K562 (cell line): ENCODE data around the gene EXOC7. TPM values are rescaled to one million over a fixed set of nuclear protein-coding genes. Genes with fewer than 3 reads are reported as not detected.

Experiments used
- BRF2 ChIP-seq: IDR thresholded peaks from 3 replicates; pipeline ENCODE4 v1.6.1; 2011; ENCODE audit warnings: borderline replicate concordance, mild to moderate bottlenecking; ENCODE audit not compliant: insufficient read length, insufficient read depth
- CREB3L1 ChIP-seq: fragments of 450-650 bp; IDR thresholded peaks from 2 replicates; pipeline ENCODE4 v1.6.1; 2014; ENCODE audit warnings: low read depth, mild to moderate bottlenecking, moderate library complexity, borderline replicate concordance
- FIP1L1 ChIP-seq: fragments of 200-400 bp; formaldehyde crosslinking; IDR thresholded peaks from 2 replicates; pipeline ENCODE4 v1.6.1; 2018; ENCODE audit warnings: mild to moderate bottlenecking, low read depth, low read length; ENCODE audit not compliant: poor library complexity, severe bottlenecking
- FOXK1 ChIP-seq: sonication (generic); formaldehyde crosslinking; IDR thresholded peaks from 2 replicates; pipeline ENCODE4 v1.8.0; 2022; ENCODE audit warnings: missing genetic modification reagents, mild to moderate bottlenecking, borderline replicate concordance
- GMEB1 ChIP-seq: fragments of 250-450 bp; sonication (Bioruptor Pico); IDR thresholded peaks from 2 replicates; pipeline ENCODE4 v1.4.0; 2020; ENCODE audit warnings: mild to moderate bottlenecking
- HDAC3 ChIP-seq: fragments of 450-650 bp; IDR thresholded peaks from 2 replicates; pipeline ENCODE4 v1.6.1; 2018; ENCODE audit warnings: borderline replicate concordance, mild to moderate bottlenecking, moderate library complexity; ENCODE audit not compliant: partially characterized antibody
- HIVEP1 ChIP-seq: fragments of 250-450 bp; sonication (Bioruptor Pico); IDR thresholded peaks from 2 replicates; pipeline ENCODE4 v1.4.0; 2020; ENCODE audit warnings: mild to moderate bottlenecking
- HMG20A ChIP-seq: fragments of 450-650 bp; formaldehyde crosslinking; conservative IDR thresholded peaks from 2 replicates; pipeline ENCODE4 v1.4.0; 2020; ENCODE audit warnings: mild to moderate bottlenecking, mixed read lengths
- MYNN ChIP-seq, 2 experiments: sonication (generic); formaldehyde crosslinking in 1 of 2; IDR thresholded peaks; 2 replicates each; pipeline versions ENCODE4 v1.5.0 to v1.6.1; 2016 to 2020; ENCODE audit warnings: antibody characterized with exemption in 1 of 2, missing genetic modification reagents in 1 of 2
- NONO ChIP-seq, 2 experiments: fragments of 200-400 bp in 1 of 2; fragments of 450-650 bp in 1 of 2; formaldehyde crosslinking in 1 of 2; IDR thresholded peaks; 2 replicates each; pipeline ENCODE4 v1.6.1; 2017; ENCODE audit warnings: low read depth in 2 of 2, mild to moderate bottlenecking in 2 of 2, moderate library complexity in 2 of 2, low read length in 1 of 2
- PCBP1 ChIP-seq: fragments of 200-400 bp; formaldehyde crosslinking; IDR thresholded peaks from 2 replicates; pipeline ENCODE4 v1.6.1; 2018; ENCODE audit warnings: mild to moderate bottlenecking, low read depth, low read length; ENCODE audit not compliant: poor library complexity, severe bottlenecking
- PHB ChIP-seq: fragments of 250-450 bp; sonication (Bioruptor Pico); IDR thresholded peaks from 2 replicates; pipeline ENCODE4 v1.5.0; 2021
- PML ChIP-seq: IDR thresholded peaks from 2 replicates; pipeline ENCODE4 v1.6.1; 2012; ENCODE audit warnings: low read length, inconsistent platforms
- POLR3A ChIP-seq: IDR thresholded peaks from 2 replicates; pipeline ENCODE4 v1.6.1; 2011; ENCODE audit warnings: borderline replicate concordance, mild to moderate bottlenecking, moderate library complexity; ENCODE audit not compliant: insufficient read length, insufficient read depth; ENCODE audit errors: extremely low read depth
- RFX1 ChIP-seq: fragments of 450-650 bp; IDR thresholded peaks from 2 replicates; pipeline ENCODE4 v1.6.1; 2016; ENCODE audit warnings: mild to moderate bottlenecking, moderate library complexity
- SAP30 ChIP-seq: fragments of 200-600 bp; sonication (generic); IDR thresholded peaks from 2 replicates; pipeline ENCODE4 v1.6.1; 2012; ENCODE audit warnings: borderline replicate concordance, low read depth, mild to moderate bottlenecking, moderate library complexity, low read length, control low read depth, inconsistent platforms; ENCODE audit not compliant: insufficient read depth, poor library complexity, severe bottlenecking
- SMAD3 ChIP-seq: fragments of 450-650 bp; formaldehyde crosslinking; conservative IDR thresholded peaks from 2 replicates; pipeline ENCODE4 v1.4.0; 2020; ENCODE audit warnings: mild to moderate bottlenecking
- TBL1XR1 ChIP-seq, 2 experiments: IDR thresholded peaks; 2 replicates each; pipeline ENCODE4 v1.6.1; 2012; ENCODE audit warnings: improper control_type of control experiment in 2 of 2, low read length in 2 of 2, mild to moderate bottlenecking in 1 of 2
- ZHX1 ChIP-seq: fragments of 150-350 bp; conservative IDR thresholded peaks from 2 replicates; pipeline ENCODE4 v1.6.1; 2014; ENCODE audit warnings: low read length
- polyA plus RNA-seq, 8 experiments: library from polyadenylated mRNA; depleted of rRNA in 4 of 8; stranded (reverse) in 5 of 8; unstranded in 3 of 8; fragments of >200 nt; fragmentation: Nextera tagmentation in 2 of 8; fragmentation: Illumina TruSeq in 1 of 8; extraction: Ambion mirVana in 2 of 8; extraction: Trizol in 1 of 8; gene quantifications; 2 replicates each; pipeline versions ENCODE4 v1.2.1 to v1.2.3, GENCODE V29; 2011 to 2014; ENCODE audit warnings: inconsistent platforms in 1 of 8, missing spikeins in 1 of 8
- total RNA-seq, 7 experiments: library from RNA; depleted of rRNA in 6 of 7; stranded (reverse); fragments of >200 nt in 6 of 7; fragmentation: Illumina TruSeq in 2 of 7; extraction: Trizol in 2 of 7; gene quantifications; 2 replicates each; pipeline versions ENCODE4 v1.2.1 to v1.2.3, GENCODE V29; 2011 to 2021; ENCODE audit warnings: low replicate concordance in 1 of 7

The EXOC7 gene
- total and polyA plus RNA-seq, 9 of the 15 experiments (the other 6 are each of a cell fraction or from before 2014, with no cell fraction given) = 18.6 to 57.0 (median 35.0) TPM

GRCh38 chr17:76103274-76104139, at the start of gene EXOC7 (continued):
- TF ChIP-seq MYNN (IDR thresholded peaks at IDR 0.05) (no peak), MYNN (CRISPR knock-in tag; IDR thresholded peaks at IDR 0.05) (no peak), SAP30 (no peak), PCBP1 (peak; percentile 64), BRF2 (no peak), CREB3L1 (no peak), FIP1L1 (no peak), HIVEP1 (CRISPR knock-in tag) (no peak), ZHX1 (peak; percentile 62; the same call in 1 of the 2 replicates), SMAD3 (no peak; the same call in 1 of the 2 replicates), FOXK1 (CRISPR knock-in tag) (no peak), HMG20A (CRISPR knock-in tag) (no peak), HDAC3 (no peak), GMEB1 (CRISPR knock-in tag) (no peak), RFX1 (no peak), PHB (CRISPR knock-in tag) (no peak), TBL1XR1 (IDR thresholded peaks at IDR 0.05; ENCODE audit: low read length in 2 of 2) (no peak), POLR3A (no peak), PML (peak; percentile 69; the same call in 1 of the 2 replicates), NONO (IDR thresholded peaks at IDR 0.05; ENCODE audit: low read depth in 2 of 2, low read length in 1 of 2) (no peak)
